HL-60/S4 treated with phorbol 12-myristate 13-acetate at 8.2 ng/mL for 4 days and 3 days (cell line): ENCODE results near the gene WDR83.
"Not testable (repeated sequence)": the region's sequence is repeated elsewhere in the genome, so short reads cannot be mapped to it uniquely, and the experiment has no call there.

Source experiments
- in situ Hi-C: fragments of 300-500 bp; cut with MboI; formaldehyde crosslinking; loops from 2 replicates; pipeline ENCODE4 v1.15.0; 2022; ENCODE audit warnings: low sequenced_read_pairs

WDR83 gene

DNA sequence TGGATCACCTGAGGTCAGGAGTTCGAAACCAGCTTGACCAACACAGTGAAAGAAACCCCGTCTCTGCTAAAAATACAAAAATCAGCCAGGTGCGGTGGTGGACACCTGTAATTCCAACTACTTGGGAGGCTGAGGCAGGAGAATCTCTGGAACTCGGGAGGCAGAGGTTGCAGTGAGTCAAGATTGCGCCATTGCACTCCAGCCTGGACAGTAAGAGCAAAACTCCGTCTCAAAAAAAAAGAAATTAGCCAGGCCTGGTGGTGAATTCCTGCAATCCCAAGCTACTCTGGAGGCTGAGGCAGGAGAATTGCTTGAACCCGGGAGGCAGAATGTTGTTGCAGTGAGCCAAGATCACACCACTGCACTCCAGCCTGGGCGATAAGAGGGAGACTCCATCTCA lies 42.0 kb downstream of the WDR83 start:
- in situ Hi-C loops, result no loop called here

DNA sequence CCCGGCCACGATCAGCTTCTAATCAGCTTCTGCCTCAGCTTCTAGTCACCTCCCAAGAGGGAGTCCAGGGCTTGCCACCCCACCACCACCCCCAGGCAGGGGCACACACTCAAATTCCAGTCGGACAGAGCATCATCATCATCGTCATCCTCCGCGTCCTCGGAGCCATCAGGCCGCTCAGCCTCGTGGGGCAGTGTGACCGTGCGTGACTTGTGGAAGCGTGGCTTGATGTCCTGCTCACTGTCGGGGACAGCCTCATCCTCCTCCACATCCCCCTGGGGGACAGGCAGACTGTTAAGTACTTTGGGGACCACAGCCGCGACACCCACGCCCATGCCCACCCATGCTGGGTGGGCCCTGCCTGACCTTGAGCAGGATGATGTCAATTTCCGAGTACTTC lies 44.6 kb downstream of the WDR83 start:
- in situ Hi-C loops, result no loop called here

DNA sequence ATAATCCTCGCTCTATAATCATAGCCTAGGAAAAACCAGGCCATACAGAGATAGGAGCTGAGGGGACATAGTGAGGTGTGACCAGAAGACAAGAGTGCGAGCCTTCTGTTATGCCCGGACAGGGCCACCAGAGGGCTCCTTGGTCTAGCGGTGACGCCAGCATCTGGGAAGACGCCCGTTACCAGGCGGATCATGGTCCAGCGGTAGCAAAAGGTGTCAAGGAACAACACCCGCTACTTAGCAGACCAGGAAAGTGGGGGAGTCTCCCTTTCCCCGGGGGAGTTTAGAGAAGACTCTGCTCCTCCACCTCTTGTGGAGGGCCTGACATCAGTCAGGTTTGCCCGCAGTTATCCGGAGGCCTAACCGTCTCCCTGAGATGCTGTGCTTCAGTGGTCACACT lies 45.5 kb downstream of the WDR83 start:
- in situ Hi-C loops, result not testable (repeated sequence)

DNA sequence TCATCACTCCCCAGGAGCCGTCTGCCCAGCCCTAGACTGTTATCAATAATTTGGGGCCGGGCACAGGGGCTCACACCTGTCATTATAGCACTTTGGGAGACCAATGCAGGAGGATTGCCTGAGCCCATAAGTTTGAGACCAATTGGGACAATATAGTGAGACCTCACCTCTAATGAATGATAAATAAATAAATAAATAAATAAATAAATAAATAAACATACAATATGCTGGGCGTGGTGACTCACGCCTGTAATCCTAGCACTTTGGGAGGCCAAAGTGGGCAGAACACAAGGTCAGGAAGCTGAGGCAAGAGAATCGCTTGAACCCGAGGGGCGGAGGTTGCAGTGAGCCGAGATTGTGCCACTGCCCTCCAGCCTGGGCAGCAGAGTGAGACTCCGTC lies 46.7 kb downstream of the WDR83 start:
- in situ Hi-C loops, result not testable (repeated sequence)

DNA sequence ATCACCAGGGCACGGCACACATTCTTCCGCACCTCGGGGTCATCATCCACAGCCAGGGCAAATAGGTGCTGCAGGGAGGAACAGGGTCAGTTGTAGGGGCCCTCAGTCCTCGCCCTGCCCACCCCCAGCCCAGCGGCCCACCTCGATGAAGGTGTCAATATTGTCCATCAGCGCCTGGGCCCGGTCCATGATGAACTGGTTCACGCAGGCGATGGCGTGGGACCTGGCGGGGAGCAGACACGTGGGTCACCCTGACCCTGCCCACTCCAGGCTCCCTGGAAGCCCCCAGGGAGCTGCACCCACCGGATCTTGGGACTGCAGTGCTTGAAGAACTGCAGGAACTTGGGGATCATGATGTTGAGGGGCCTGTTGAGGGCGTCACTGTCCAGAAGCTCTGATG lies 48.5 kb downstream of the WDR83 start:
- in situ Hi-C loops, result no loop called here

DNA sequence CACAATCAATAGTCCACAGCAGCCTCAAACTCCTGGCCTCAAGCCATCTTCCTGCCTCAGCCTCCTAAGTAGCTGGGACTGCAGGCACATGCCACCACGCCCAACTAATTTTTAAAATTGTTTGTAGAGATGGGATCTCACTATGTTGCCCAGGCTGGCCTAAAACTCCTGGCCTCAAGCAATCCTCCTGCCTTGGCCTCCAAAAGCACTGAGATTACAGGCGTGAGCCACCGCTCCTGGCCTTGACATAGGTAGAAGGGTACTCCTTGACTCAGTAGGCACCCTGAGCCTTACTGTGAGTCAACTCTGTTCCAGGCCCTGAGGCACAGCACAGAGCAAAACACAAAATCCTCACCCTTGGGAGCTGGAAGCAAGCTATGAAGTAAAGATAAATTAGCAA lies 49.3 kb downstream of the WDR83 start:
- in situ Hi-C loops, result no loop called here

DNA sequence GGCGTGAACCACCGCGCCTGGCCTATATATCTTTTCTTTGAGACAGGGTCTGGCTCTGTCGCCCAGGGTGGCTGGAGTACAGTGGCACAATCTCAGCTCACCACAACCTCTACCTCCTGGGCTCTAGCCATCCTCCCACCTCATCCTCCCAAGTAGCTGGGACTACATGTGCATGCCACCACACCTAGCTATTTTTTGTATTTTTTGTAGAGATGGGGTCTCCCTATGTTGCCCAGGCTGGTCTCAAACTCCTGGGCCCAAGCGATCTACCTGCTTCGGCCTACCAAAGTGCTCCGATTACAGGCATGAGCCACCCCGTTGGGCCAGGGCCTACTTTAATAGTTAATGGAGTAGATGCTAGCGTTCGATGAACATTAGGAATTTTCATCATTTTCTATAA lies 53.7 kb downstream of the WDR83 start:
- in situ Hi-C loops, result no loop called here

DNA sequence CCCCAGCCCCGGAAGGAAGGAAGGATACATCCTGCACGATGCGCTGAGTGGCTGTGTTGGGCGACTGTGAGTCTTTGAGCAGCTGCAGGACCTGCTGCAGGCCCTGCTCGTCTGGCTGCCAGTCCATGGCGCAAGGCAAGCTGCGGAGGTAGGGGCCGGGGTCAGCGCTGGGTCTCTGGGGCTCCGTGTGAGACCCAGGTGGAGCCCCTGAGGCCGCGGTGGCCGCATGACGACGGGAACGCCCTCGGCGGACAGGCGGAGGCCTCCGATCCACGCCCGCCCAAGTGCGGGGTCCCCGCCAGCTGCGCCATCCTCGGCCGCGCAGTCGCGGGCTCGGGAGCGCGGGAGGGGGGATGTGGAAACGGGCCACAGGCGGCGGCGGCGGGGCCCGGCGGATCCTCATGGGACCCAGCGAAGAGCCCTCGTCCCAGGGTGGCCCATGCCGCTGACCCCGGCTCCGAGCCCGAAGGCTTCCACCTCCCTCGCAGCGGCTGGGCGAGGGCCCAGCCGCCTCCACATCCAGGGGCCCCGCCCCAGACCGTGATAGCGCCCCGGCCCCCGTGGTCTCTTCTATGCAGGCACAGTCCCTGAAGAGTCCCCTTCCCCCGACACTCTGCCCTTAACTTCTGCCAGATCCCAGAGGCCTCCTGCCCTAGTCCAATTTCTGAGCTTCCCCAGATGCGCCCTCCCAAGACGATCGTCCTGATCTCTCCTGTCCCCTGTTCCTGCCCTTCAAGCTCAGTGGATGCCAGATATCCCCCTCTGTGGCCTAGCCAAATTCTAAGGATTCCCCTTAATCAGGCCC lies 54.4 kb downstream of the WDR83 start:
- in situ Hi-C loops, result no loop called here

DNA sequence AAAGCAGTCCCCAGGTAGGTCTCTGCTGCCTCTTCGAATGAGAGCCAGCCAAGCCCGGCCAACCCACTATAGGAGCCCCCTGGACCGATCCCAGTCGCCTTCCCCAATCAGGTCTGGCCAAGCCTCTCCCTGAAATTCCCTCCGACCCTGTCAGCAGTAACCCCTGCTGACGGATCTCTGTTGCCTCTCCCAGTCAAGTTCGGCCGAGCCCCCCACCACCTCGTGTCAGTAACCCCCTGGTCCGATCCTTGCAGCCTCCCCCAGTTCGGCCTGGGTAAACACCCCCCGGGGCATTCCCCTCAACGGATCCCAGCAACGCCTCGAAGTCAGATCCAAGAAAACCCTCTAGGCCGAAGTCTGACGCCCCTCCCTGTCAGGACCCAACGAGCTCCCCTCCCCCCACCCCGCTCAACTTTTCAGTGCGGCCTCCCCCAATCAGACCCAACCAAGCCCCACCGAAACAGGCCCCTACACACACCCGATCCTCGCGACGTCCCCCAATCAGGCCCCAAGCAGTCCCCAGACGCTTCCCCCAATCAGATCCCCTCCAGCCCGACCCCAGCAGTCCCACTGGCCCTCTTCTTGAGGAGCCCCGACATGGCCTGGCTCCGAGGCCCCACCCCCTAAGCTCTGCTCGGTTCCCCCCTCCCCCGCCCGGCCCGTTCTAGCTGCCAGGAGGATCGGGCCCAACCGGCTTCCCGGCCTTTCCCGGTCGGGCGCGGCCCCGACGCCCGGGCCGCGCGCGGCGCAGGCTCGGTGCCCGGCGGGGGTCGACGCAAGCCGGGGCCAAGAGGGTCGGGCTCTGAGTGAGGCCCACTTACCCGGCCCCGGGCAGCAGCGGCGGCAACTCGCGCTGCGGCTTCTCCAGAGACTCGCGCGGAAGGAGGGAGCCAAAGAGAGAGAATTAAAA lies 55.3 kb downstream of the WDR83 start:
- in situ Hi-C loops, result no loop called here

DNA sequence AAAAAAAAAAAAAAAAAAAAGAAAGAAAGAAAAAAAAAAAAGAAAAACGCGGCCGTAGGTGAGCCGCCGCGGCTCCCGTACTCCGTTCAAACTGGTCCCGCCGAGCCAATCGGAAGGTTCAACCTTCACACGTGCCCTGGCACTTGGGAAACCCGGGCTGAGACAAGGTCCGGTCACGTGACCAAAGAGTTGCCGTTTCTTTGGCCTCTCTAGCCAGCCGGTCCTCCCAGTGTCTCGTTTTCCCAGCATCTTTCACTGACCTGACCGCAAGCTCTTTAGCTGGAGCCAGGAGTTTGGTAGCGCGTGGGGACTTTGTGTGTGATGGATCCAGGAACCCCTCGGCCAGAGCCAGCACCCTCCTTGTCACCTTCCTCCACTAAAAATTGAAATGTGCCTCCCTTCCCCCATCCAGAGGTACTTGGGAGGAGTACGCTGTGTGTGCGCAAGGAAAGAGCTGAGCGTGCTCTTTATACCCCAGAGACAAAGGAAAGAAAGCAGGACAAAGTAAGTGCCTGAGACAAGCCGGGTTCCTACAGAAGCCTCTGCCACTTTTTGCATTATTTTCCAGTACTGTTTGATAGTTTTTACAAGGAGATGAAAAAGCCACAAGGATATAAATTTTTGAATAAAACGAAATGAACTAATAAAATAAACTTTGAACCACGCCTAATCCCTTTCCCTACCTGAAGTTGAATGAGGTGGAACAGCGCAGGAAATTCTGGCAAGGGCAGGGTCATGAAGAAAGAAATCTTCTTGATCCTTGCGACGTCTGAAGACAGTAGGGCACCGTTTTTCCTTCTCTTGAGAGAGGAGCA lies 56.2 kb downstream of the WDR83 start:
- in situ Hi-C loops, result no loop called here

DNA sequence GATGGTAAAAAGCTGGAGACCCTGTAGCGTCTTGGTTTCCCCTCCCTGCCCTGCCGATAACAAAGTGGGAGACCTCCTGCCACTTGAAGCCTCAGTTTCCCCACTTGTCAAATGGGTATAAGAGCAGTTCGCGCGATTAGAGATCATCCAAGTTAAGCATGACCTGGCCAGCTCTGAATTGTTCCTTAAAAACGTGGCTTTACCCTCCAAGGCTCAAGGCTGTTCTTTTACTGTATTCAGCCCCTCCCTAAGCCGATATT lies 56.7 kb downstream of the WDR83 start:
- in situ Hi-C loops, result no loop called here

DNA sequence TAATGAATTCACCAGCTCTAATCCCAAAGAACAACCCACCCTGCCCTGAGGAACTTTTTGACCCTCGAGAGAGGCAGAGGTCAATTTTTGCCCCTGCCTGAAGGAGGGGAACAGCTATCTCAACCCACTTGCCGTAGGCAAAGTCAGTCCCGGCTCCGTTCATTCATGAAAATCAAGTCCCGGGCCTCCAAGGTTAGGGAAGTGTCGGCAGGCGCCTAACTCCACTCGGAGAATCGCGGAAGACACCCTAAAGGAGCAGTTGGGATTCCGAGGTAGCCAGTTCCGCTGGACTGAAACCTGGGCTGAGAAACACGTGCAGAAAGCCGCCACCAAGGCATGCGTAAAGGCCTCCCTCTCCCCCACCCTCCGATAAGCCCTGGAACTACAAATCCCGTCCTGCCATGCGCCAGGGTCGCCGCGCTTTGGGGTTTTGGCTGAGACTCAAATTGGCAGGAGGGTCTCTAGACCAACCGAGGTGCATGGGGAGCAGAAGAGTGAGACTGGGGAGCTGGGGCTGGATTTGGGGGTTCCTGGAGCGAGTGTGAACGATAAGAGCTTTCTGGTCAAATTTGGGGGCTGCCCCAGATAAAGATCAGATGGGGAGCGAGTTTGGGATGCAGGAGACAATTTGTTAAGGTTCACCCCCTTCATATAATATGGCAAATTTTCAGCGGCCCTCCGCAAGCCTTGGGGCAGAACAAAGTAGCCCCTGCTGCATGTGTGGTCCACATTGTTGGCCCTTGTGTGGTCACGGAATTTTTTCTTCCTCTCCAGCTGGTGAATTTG lies 57.2 kb downstream of the WDR83 start, which contains the start of gene TNPO2:
TNPO2 (minus strand) TSS at position 292 of the 786 bp plus-strand sequence. CDS start 2,955 bp downstream, outside the sequence.
- in situ Hi-C loops, result no loop called here
